ENCODE data around the gene GP1BA.
"Not testable (repeated sequence)": the region's sequence is repeated elsewhere in the genome, so short reads cannot be mapped to it uniquely, and the experiment has no call there.

GP1BA gene

GRCh38 chr17:4901648-4902344 is 30.3 kb upstream of the GP1BA start:
- no peak for DNase-seq

- DNase-seq: no peak
These were observed 29.5 kb upstream of the GP1BA start for GRCh38 chr17:4902540-4902939.

GRCh38 chr17:4903051-4903818 is 28.8 kb upstream of the GP1BA start, which contains the start of gene CHRNE:
CHRNE (minus strand) TSS chr17:4903098; CDS start chr17:4903063, 35 bp downstream.
- peak; percentile 24 to 68 for DNase-seq

- not testable (repeated sequence) for DNase-seq
These were observed 25.4 kb upstream of the GP1BA start for GRCh38 chr17:4906642-4907041.

GRCh38 chr17:4908301-4908700 is 23.8 kb upstream of the GP1BA start:
- no peak for DNase-seq

GRCh38 chr17:4908711-4909496 is 23.2 kb upstream of the GP1BA start:
- DNase-seq: peak; percentile 62 to 85

GRCh38 chr17:4913994-4914393 is 18.1 kb upstream of the GP1BA start:
- no peak for DNase-seq

GRCh38 chr17:4914551-4914950 is 17.5 kb upstream of the GP1BA start:
- DNase-seq: not testable (repeated sequence)

GRCh38 chr17:4919511-4920047 is 12.5 kb upstream of the GP1BA start:
- DNase-seq: no peak

- no peak for DNase-seq
These were observed 11.6 kb upstream of the GP1BA start for GRCh38 chr17:4920351-4921048.

- no peak for DNase-seq
These were observed 10.8 kb upstream of the GP1BA start for GRCh38 chr17:4921320-4921719.

- DNase-seq: not testable (repeated sequence)
These were observed 5.3 kb upstream of the GP1BA start for GRCh38 chr17:4926577-4927335.

- no peak for DNase-seq
These were observed 3.2 kb upstream of the GP1BA start for GRCh38 chr17:4928881-4929280.

GRCh38 chr17:4932756-4933155 is 679 bp downstream of the GP1BA start:
- no peak for DNase-seq

- no peak for DNase-seq
These were observed 1.6 kb downstream of the GP1BA start for GRCh38 chr17:4933646-4934045.

GRCh38 chr17:4934173-4934979 is 2.3 kb downstream of the GP1BA start:
- peak; percentile 33 to 38 for DNase-seq

- no peak for DNase-seq
These were observed 3.6 kb downstream of the GP1BA start for GRCh38 chr17:4935650-4936049.

- DNase-seq: no peak
These were observed 4.4 kb downstream of the GP1BA start for GRCh38 chr17:4936436-4936835.

GRCh38 chr17:4937553-4937952 is 5.5 kb downstream of the GP1BA start:
- no peak for DNase-seq

- DNase-seq: no peak
These were observed 6.0 kb downstream of the GP1BA start for GRCh38 chr17:4938069-4938491.

Data from SW 1271 (cell line).